Measurements from ENCODE around the gene BANK1.

Gene BANK1

GRCh38 chr4:101950258-101950979, 159.9 kb downstream of the BANK1 start:
- Histone ChIP-seq H3K27me3 (ENCODE audit: insufficient read depth, poor library complexity, severe bottlenecking) (no peaks in the 10 kb centered on the region), H3K4me3 (replicated peaks; ENCODE audit: insufficient read depth, low read length) (no peak overlapping the region), H3K27ac (replicated peaks) (no peak overlapping the region)
- DNase-seq (ENCODE audit: low read depth in 1 of 2, low spot score in 1 of 2), result no peak
- TF ChIP-seq GABPA (IDR thresholded peaks at IDR 0.05; ENCODE audit: low read depth) (no peak), REST (IDR thresholded peaks at IDR 0.05; ENCODE audit: insufficient replicate concordance, low read depth) (no peak), SPI1 (IDR thresholded peaks at IDR 0.05; ENCODE audit: borderline replicate concordance, low read depth) (no peak), POLR2AphosphoS5 (IDR thresholded peaks at IDR 0.05; ENCODE audit: low read depth) (no peak)
- TF ChIP-seq, protein P1, sequence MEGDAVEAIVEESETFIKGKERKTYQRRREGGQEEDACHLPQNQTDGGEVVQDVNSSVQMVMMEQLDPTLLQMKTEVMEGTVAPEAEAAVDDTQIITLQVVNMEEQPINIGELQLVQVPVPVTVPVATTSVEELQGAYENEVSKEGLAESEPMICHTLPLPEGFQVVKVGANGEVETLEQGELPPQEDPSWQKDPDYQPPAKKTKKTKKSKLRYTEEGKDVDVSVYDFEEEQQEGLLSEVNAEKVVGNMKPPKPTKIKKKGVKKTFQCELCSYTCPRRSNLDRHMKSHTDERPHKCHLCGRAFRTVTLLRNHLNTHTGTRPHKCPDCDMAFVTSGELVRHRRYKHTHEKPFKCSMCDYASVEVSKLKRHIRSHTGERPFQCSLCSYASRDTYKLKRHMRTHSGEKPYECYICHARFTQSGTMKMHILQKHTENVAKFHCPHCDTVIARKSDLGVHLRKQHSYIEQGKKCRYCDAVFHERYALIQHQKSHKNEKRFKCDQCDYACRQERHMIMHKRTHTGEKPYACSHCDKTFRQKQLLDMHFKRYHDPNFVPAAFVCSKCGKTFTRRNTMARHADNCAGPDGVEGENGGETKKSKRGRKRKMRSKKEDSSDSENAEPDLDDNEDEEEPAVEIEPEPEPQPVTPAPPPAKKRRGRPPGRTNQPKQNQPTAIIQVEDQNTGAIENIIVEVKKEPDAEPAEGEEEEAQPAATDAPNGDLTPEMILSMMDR (IDR thresholded peaks at IDR 0.05; ENCODE audit: insufficient read depth, low read length), result no peak

DNA sequence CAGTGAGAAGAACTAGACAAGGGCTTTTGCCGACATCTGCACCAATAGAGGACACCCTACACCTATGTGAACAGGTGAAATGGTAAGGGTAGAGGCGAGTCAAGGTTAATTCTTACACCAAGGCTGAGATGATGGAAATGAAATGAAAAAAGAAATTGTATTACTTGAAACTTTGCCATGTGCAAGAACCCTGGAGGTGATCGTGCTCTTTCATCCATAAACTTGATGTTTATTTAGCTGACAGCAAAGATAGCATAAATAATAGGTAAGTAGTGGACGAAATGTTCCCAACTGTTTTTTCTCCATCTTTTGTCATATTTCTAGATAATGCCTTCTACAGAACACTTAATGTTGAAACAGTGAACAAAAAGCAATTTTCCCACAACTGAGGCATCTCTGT, 162.5 kb downstream of the BANK1 start:
- no peak overlapping the region for H3K27ac ChIP-seq (replicated peaks)
- no peak for DNase-seq (ENCODE audit: low read depth in 1 of 2, low spot score in 1 of 2)
- TF ChIP-seq SPI1 (IDR thresholded peaks at IDR 0.05; ENCODE audit: borderline replicate concordance, low read depth), result no peak
- no peak for TF ChIP-seq REST (IDR thresholded peaks at IDR 0.05; ENCODE audit: insufficient replicate concordance, low read depth)
- TF ChIP-seq, protein P1 (IDR thresholded peaks at IDR 0.05; ENCODE audit: insufficient read depth, low read length), result no peak
- no peak for TF ChIP-seq GABPA (IDR thresholded peaks at IDR 0.05; ENCODE audit: low read depth)
- TF ChIP-seq POLR2AphosphoS5 (IDR thresholded peaks at IDR 0.05; ENCODE audit: low read depth), result no peak
- no peak overlapping the region for H3K4me3 ChIP-seq (replicated peaks; ENCODE audit: insufficient read depth, low read length)
- no peaks in the 10 kb centered on the region for H3K27me3 ChIP-seq (ENCODE audit: insufficient read depth, poor library complexity, severe bottlenecking)

DNA sequence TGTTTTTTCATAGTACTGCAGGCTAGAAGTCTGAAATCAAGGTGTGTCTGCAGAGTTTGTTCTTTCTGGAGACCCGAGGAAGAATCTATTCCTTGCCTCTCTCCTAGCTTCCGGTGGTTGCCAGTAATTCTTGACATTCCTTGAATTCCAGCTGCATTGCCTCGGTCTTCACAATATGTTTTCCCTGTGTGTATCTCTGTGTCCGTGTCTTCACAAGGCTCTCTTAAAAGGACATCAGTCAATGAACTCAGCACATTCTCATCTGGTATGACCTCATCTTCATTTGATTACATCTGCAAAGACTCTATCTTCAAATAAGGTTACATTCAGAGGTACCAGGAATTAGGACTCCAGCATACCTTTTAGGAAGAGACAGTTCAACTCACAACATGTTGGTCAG, 163.4 kb downstream of the BANK1 start:
- no peak overlapping the region for H3K4me3 ChIP-seq (replicated peaks; ENCODE audit: insufficient read depth, low read length)
- DNase-seq (ENCODE audit: low read depth in 1 of 2, low spot score in 1 of 2), result no peak
- TF ChIP-seq POLR2AphosphoS5 (IDR thresholded peaks at IDR 0.05; ENCODE audit: low read depth) (no peak), GABPA (IDR thresholded peaks at IDR 0.05; ENCODE audit: low read depth) (no peak), SPI1 (IDR thresholded peaks at IDR 0.05; ENCODE audit: borderline replicate concordance, low read depth) (no peak), REST (IDR thresholded peaks at IDR 0.05; ENCODE audit: insufficient replicate concordance, low read depth) (no peak)
- TF ChIP-seq, protein P1 (IDR thresholded peaks at IDR 0.05; ENCODE audit: insufficient read depth, low read length), result no peak
- no peaks in the 10 kb centered on the region for H3K27me3 ChIP-seq (ENCODE audit: insufficient read depth, poor library complexity, severe bottlenecking)
- no peak overlapping the region for H3K27ac ChIP-seq (replicated peaks)

Data from HL-60 (cell line).